ENCODE measurements around the gene THSD4.

- TF ChIP-seq, protein P1, sequence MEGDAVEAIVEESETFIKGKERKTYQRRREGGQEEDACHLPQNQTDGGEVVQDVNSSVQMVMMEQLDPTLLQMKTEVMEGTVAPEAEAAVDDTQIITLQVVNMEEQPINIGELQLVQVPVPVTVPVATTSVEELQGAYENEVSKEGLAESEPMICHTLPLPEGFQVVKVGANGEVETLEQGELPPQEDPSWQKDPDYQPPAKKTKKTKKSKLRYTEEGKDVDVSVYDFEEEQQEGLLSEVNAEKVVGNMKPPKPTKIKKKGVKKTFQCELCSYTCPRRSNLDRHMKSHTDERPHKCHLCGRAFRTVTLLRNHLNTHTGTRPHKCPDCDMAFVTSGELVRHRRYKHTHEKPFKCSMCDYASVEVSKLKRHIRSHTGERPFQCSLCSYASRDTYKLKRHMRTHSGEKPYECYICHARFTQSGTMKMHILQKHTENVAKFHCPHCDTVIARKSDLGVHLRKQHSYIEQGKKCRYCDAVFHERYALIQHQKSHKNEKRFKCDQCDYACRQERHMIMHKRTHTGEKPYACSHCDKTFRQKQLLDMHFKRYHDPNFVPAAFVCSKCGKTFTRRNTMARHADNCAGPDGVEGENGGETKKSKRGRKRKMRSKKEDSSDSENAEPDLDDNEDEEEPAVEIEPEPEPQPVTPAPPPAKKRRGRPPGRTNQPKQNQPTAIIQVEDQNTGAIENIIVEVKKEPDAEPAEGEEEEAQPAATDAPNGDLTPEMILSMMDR (conservative IDR thresholded peaks at IDR 0.05; ENCODE audit: low read length): no peak
- TF ChIP-seq EZH2phosphoT487 (IDR thresholded peaks at IDR 0.05; ENCODE audit: borderline replicate concordance): no peak
These were observed 229.9 kb downstream of the THSD4 start for GRCh38 chr15:71345186-71345585.

Data from Loucy (cell line).